Ishikawa (cell line): Measurements from ENCODE around the gene SRSF2.

ENCODE experiments used
- CEBPB ChIP-seq: IDR thresholded peaks from 2 replicates; pipeline ENCODE4 v1.6.1; 2012
- CREB1 ChIP-seq: IDR thresholded peaks from 2 replicates; pipeline ENCODE4 v1.6.1; 2012; ENCODE audit warnings: low read depth
- EGR1 ChIP-seq: IDR thresholded peaks from 2 replicates; pipeline ENCODE4 v1.6.1; 2012
- EP300 ChIP-seq: IDR thresholded peaks from 2 replicates; pipeline ENCODE4 v1.6.1; 2012; ENCODE audit warnings: borderline replicate concordance
- FOXM1 ChIP-seq: IDR thresholded peaks from 2 replicates; pipeline ENCODE4 v1.6.1; 2012; ENCODE audit warnings: low read depth, borderline replicate concordance
- MAX ChIP-seq: IDR thresholded peaks from 2 replicates; pipeline ENCODE4 v1.6.1; 2012
- NFIC ChIP-seq: IDR thresholded peaks from 2 replicates; pipeline ENCODE4 v1.6.1; 2012
- RAD21 ChIP-seq: IDR thresholded peaks from 2 replicates; pipeline ENCODE4 v1.6.1; 2012; ENCODE audit warnings: low read depth
- REST ChIP-seq: IDR thresholded peaks from 2 replicates; pipeline ENCODE4 v1.6.1; 2012; ENCODE audit warnings: low read depth, mild to moderate bottlenecking
- TAF1 ChIP-seq: IDR thresholded peaks from 2 replicates; pipeline ENCODE4 v1.6.1; 2012; ENCODE audit warnings: low read depth, mild to moderate bottlenecking
- TCF12 ChIP-seq: IDR thresholded peaks from 2 replicates; pipeline ENCODE4 v1.6.1; 2012; ENCODE audit warnings: low read depth
- TEAD4 ChIP-seq: IDR thresholded peaks from 2 replicates; pipeline ENCODE4 v1.6.1; 2012
- USF1 ChIP-seq: IDR thresholded peaks from 2 replicates; pipeline ENCODE4 v1.6.1; 2012
- YY1 ChIP-seq: IDR thresholded peaks from 2 replicates; pipeline ENCODE4 v1.6.1; 2012; ENCODE audit warnings: low read depth
- ZBTB7A ChIP-seq: IDR thresholded peaks from 2 replicates; pipeline ENCODE4 v1.6.1; 2012; ENCODE audit warnings: low read depth

The SRSF2 gene

GRCh38 chr17:76733618-76733957, 3.5 kb downstream of the SRSF2 start:
- TF ChIP-seq TAF1 (no peak), NFIC (no peak), EGR1 (no peak), USF1 (no peak), TCF12 (no peak), TEAD4 (no peak), REST (no peak), RAD21 (no peak), CEBPB (no peak), YY1 (no peak), ZBTB7A (no peak), CREB1 (no peak), FOXM1 (no peak), MAX (no peak), EP300 (no peak)

- TF ChIP-seq USF1 (no peak), TEAD4 (no peak), RAD21 (no peak), EGR1 (no peak), ZBTB7A (no peak), NFIC (no peak), CREB1 (no peak), REST (no peak), EP300 (no peak)
Measured at GRCh38 chr17:76732734-76733617, 4.2 kb downstream of the SRSF2 start.

- TF ChIP-seq YY1 = no peak
- TF ChIP-seq EP300 = no peak
- no peak for TF ChIP-seq USF1
- TF ChIP-seq CEBPB = no peak
- TF ChIP-seq REST = no peak
- no peak for TF ChIP-seq FOXM1
- no peak for TF ChIP-seq CREB1
- TF ChIP-seq NFIC = no peak
- no peak for TF ChIP-seq EGR1
- no peak for TF ChIP-seq TEAD4
- TF ChIP-seq TCF12 = no peak
- TF ChIP-seq RAD21 = no peak
- TF ChIP-seq TAF1 = no peak
- TF ChIP-seq MAX = no peak
- no peak for TF ChIP-seq ZBTB7A
Measured at GRCh38 chr17:76727745-76728456, 9.2 kb downstream of the SRSF2 start.
